IMR-90 (cell line): ENCODE measurements around the gene SLC26A8. TPM values are rescaled to one million over a fixed set of nuclear protein-coding genes. Genes with fewer than 3 reads are reported as not detected.

Experiments
- ATAC-seq: fragments of 200-7000 bp; cut with Tn5 transposase; 2 replicates; pipeline ENCODE4 v1.9.1; 2020; ENCODE audit warnings: low read depth, mild to moderate bottlenecking, moderate library complexity
- BruUV-seq: library from RNA; stranded (reverse); fragments of 400-500 nt; replicated peaks from 2 replicates; lab custom pipeline; 2021; lab: Mats Ljungman, UMichigan
- CTCF ChIA-PET: fragments of 300-600 bp; formaldehyde crosslinking; extraction: SDS; loops from one replicate; lab custom pipeline; 2021; ENCODE audit warnings: antibody characterized with exemption; lab: Yijun Ruan, JAX
- POLR2A ChIA-PET: fragments of 300-600 bp; sonication (Branson Sonifier 250); formaldehyde crosslinking; loops from one replicate; lab custom pipeline; 2022; ENCODE audit warnings: antibody characterized with exemption; ENCODE audit not compliant: unreplicated experiment; lab: Charles Lee
- DNase-seq: peaks from one replicate; pipeline ENCODE4 v3.0.0; 2013
- H2AFZ ChIP-seq: replicated peaks from 2 replicates; pipeline ENCODE3; 2013; ENCODE audit warnings: low read length, mild to moderate bottlenecking; ENCODE audit not compliant: poor library complexity
- H2AK5ac ChIP-seq: 2 replicates; pipeline ENCODE4 v1.6.1; 2013; ENCODE audit warnings: low read depth, low read length, inconsistent platforms
- H2AK9ac ChIP-seq: replicated peaks from 2 replicates; pipeline ENCODE3; 2013; ENCODE audit warnings: mild to moderate bottlenecking, low read depth, low read length, moderate library complexity; ENCODE audit not compliant: poor library complexity
- H2BK120ac ChIP-seq: 2 replicates; pipeline ENCODE4 v1.6.1; 2013; ENCODE audit warnings: low read depth, low read length, inconsistent platforms
- H2BK15ac ChIP-seq: 3 replicates; pipeline ENCODE4 v1.6.1; 2013; ENCODE audit warnings: low read depth, low read length, inconsistent platforms
- H2BK20ac ChIP-seq: 2 replicates; pipeline ENCODE4 v1.6.1; 2013; ENCODE audit warnings: low read depth, mild to moderate bottlenecking, inconsistent platforms, low read length, moderate library complexity
- H2BK5ac ChIP-seq: 2 replicates; pipeline ENCODE4 v1.6.1; 2013; ENCODE audit warnings: mild to moderate bottlenecking, low read depth, low read length, inconsistent platforms; ENCODE audit not compliant: poor library complexity, severe bottlenecking
- H3K14ac ChIP-seq: replicated peaks from 2 replicates; pipeline ENCODE4 v1.6.1; 2013; ENCODE audit warnings: low read depth, low read length, inconsistent platforms
- H3K18ac ChIP-seq: 2 replicates; pipeline ENCODE4 v1.6.1; 2013; ENCODE audit warnings: low read depth, low read length, control low read depth
- H3K23ac ChIP-seq: 2 replicates; pipeline ENCODE4 v1.6.1; 2013; ENCODE audit warnings: low read depth, low read length, inconsistent platforms
- H3K27ac ChIP-seq: 2 replicates; pipeline ENCODE4 v1.5.1; 2013; ENCODE audit warnings: mild to moderate bottlenecking, control low read depth, low read length; ENCODE audit not compliant: insufficient read depth
- H3K27me3 ChIP-seq: 2 replicates; pipeline ENCODE4 v1.6.1; 2013; ENCODE audit warnings: low read length; ENCODE audit not compliant: control insufficient read depth, insufficient read depth
- H3K36me3 ChIP-seq: 2 replicates; pipeline ENCODE4 v1.6.1; 2013; ENCODE audit warnings: low read length, mixed read lengths; ENCODE audit not compliant: control insufficient read depth, insufficient read depth
- H3K4ac ChIP-seq: 2 replicates; pipeline ENCODE4 v1.6.1; 2013; ENCODE audit warnings: low read depth, low read length, inconsistent platforms
- H3K4me1 ChIP-seq: 2 replicates; pipeline ENCODE4 v1.6.1; 2013; ENCODE audit warnings: low read length, mixed read lengths; ENCODE audit not compliant: control insufficient read depth, insufficient read depth
- H3K4me2 ChIP-seq: 2 replicates; pipeline ENCODE4 v1.6.1; 2013; ENCODE audit warnings: low read depth, mild to moderate bottlenecking, control low read depth, low read length, moderate library complexity
- H3K4me3 ChIP-seq: 2 replicates; pipeline ENCODE4 v1.5.1; 2013; ENCODE audit warnings: low read depth, mild to moderate bottlenecking, control low read depth, low read length, moderate library complexity; ENCODE audit not compliant: insufficient read depth
- H3K56ac ChIP-seq: 2 replicates; pipeline ENCODE4 v1.6.1; 2013; ENCODE audit warnings: low read length, inconsistent platforms; ENCODE audit not compliant: insufficient read depth; ENCODE audit errors: extremely low read depth
- H3K79me1 ChIP-seq, 2 experiments: 2 replicates each; pipeline ENCODE4 v1.6.1; 2013; ENCODE audit warnings: low read length in 2 of 2, inconsistent platforms in 1 of 2, low read depth in 1 of 2
- H3K9ac ChIP-seq: 2 replicates; pipeline ENCODE4 v1.6.1; 2013; ENCODE audit warnings: low read depth, low read length, control low read depth
- H3K9me1 ChIP-seq: 2 replicates; pipeline ENCODE4 v1.6.1; 2013; ENCODE audit warnings: low read length, inconsistent platforms; ENCODE audit not compliant: insufficient read depth
- H3K9me3 ChIP-seq: 2 replicates; pipeline ENCODE4 v1.6.1; 2013; ENCODE audit warnings: low read length; ENCODE audit not compliant: control insufficient read depth, insufficient read depth
- H4K20me1 ChIP-seq: 2 replicates; pipeline ENCODE4 v1.6.1; 2013; ENCODE audit warnings: low read length, inconsistent platforms; ENCODE audit not compliant: insufficient read depth
- H4K5ac ChIP-seq: 2 replicates; pipeline ENCODE4 v1.6.1; 2013; ENCODE audit warnings: mild to moderate bottlenecking, low read depth, low read length, control low read depth
- H4K8ac ChIP-seq, 2 experiments: 2 replicates each; pipeline ENCODE4 v1.6.1; 2013; ENCODE audit warnings: low read depth in 2 of 2, low read length in 2 of 2, control low read depth in 1 of 2, inconsistent platforms in 1 of 2
- H4K91ac ChIP-seq: 2 replicates; pipeline ENCODE4 v1.6.1; 2013; ENCODE audit warnings: low read depth, low read length, inconsistent platforms; ENCODE audit not compliant: insufficient read depth
- BHLHE40 ChIP-seq: fragments of 150-350 bp; IDR thresholded peaks from 2 replicates; pipeline ENCODE4 v1.6.1; 2016; ENCODE audit warnings: mild to moderate bottlenecking, low read depth, low read length
- CEBPB ChIP-seq: IDR thresholded peaks from 2 replicates; pipeline ENCODE4 v1.6.1; 2012; ENCODE audit warnings: low read depth, low read length, improper control_type of control experiment
- CHD1 ChIP-seq: IDR thresholded peaks from 2 replicates; pipeline ENCODE4 v1.6.1; 2012; ENCODE audit warnings: low read depth, low read length, improper control_type of control experiment
- FOS ChIP-seq: fragments of 150-350 bp; IDR thresholded peaks from 2 replicates; pipeline ENCODE4 v1.6.1; 2016; ENCODE audit warnings: low read depth, low read length
- MAFK ChIP-seq: IDR thresholded peaks from 2 replicates; pipeline ENCODE4 v1.6.1; 2012; ENCODE audit warnings: low read depth, low read length, improper control_type of control experiment
- MAZ ChIP-seq: IDR thresholded peaks from 2 replicates; pipeline ENCODE4 v1.6.1; 2012; ENCODE audit warnings: low read depth, mild to moderate bottlenecking, low read length, improper control_type of control experiment, moderate library complexity, borderline replicate concordance
- MXI1 ChIP-seq: IDR thresholded peaks from 2 replicates; pipeline ENCODE4 v1.6.1; 2012; ENCODE audit warnings: low read depth, mild to moderate bottlenecking, low read length, moderate library complexity, borderline replicate concordance
- NFE2L2 ChIP-seq: fragments of 150-350 bp; IDR thresholded peaks from 2 replicates; pipeline ENCODE4 v1.6.1; 2016; ENCODE audit warnings: low read depth, mild to moderate bottlenecking, low read length
- POLR2A ChIP-seq: IDR thresholded peaks from 2 replicates; pipeline ENCODE4 v1.6.1; 2012; ENCODE audit warnings: mild to moderate bottlenecking, low read depth, low read length
- RAD21 ChIP-seq: IDR thresholded peaks from 2 replicates; pipeline ENCODE4 v1.6.1; 2012; ENCODE audit warnings: low read length, improper control_type of control experiment
- RCOR1 ChIP-seq: IDR thresholded peaks from 2 replicates; pipeline ENCODE4 v1.6.1; 2012; ENCODE audit warnings: mild to moderate bottlenecking, low read length, improper control_type of control experiment; ENCODE audit not compliant: insufficient replicate concordance
- RFX5 ChIP-seq: IDR thresholded peaks from 2 replicates; pipeline ENCODE4 v1.8.0; 2012; ENCODE audit warnings: low read depth, mild to moderate bottlenecking, low read length, moderate library complexity
- SMC3 ChIP-seq: fragments of 150-350 bp; IDR thresholded peaks from 2 replicates; pipeline ENCODE4 v1.6.1; 2016; ENCODE audit warnings: low read depth, mild to moderate bottlenecking, antibody characterized with exemption, low read length, moderate library complexity
- WGBS, 2 experiments: methylation state at CpG; one replicate each; pipeline versions ENCODE4 v1.1.5 to v1.1.7; 2013; ENCODE audit warnings: missing lambda C conversion rate in 2 of 2; ENCODE audit not compliant: insufficient read length in 1 of 2; ENCODE audit errors: extremely low coverage in 2 of 2; 5-methylcytosine and 5-hydroxymethylcytosine counted together
- dilution Hi-C: fragments of 300-500 bp; cut with HindIII; formaldehyde crosslinking; loops from one replicate; pipeline ENCODE4 v1.14.3; 2018; ENCODE audit warnings: low sequenced_read_pairs; ENCODE audit not compliant: unreplicated experiment
- in situ Hi-C: fragments of 300-500 bp; cut with MboI; formaldehyde crosslinking; loops from 3 replicates; pipeline ENCODE4 v1.14.3; 2019; ENCODE audit warnings: low sequenced_read_pairs, inconsistent platforms, mixed read lengths
- intact Hi-C: fragments of 100-400 bp; cut with micrococcal nuclease; formaldehyde crosslinking; loops from 2 replicates; pipeline ENCODE4 v1.10.0; 2022
- polyA plus RNA-seq, 3 experiments: library from polyadenylated mRNA; depleted of rRNA; stranded (reverse); fragments of >200 nt; gene quantifications; 2 replicates each; pipeline ENCODE4 v1.2.3, GENCODE V29; 2012; ENCODE audit warnings: low replicate concordance in 1 of 3
- total RNA-seq: library from RNA; depleted of rRNA; stranded (reverse); fragments of >200 nt; gene quantifications from 2 replicates; pipeline ENCODE4 v1.2.3, GENCODE V29; 2012
- TF ChIP-seq, protein P1 (sequence below): fragments of 150-350 bp; IDR thresholded peaks from 2 replicates; pipeline ENCODE4 v1.6.1; 2017; ENCODE audit warnings: mild to moderate bottlenecking, antibody characterized with exemption, low read length, low read depth
- TF ChIP-seq, protein P2 (sequence below): fragments of 150-350 bp; IDR thresholded peaks from 2 replicates; pipeline ENCODE4 v1.6.1; 2016; ENCODE audit warnings: low read depth, mild to moderate bottlenecking, low read length, moderate library complexity, borderline replicate concordance
- TF ChIP-seq, protein P3 (sequence below): conservative IDR thresholded peaks from 2 replicates; pipeline ENCODE4 v1.5.1; 2012; ENCODE audit warnings: mild to moderate bottlenecking, low read depth, low read length, improper control_type of control experiment

The SLC26A8 gene
- total and polyA plus RNA-seq, 2 of the 4 experiments (the other 2 are of a cell fraction): 0.07 TPM; not detected in 1

DNA sequence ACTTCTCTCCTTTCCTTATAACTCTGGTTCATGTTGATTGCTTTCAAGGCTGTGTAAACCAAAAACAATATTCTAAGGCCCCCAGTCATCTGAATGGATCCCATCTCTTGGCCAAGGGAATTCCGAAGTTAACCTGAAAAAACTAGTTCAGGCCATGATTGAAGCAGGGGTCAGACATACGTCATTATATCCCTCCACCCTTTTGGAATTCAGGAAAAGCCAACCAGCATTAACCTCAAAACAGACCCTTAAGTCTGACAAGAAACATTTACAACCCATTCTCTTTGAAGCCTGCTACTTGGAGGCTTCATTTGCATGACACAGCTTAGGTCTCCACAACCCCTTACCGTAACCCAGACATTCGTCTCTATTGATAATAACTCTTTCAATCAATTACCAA, 39.7 kb downstream of the SLC26A8 start:
- in situ Hi-C loops (no loop called here), dilution Hi-C loops (no loop called here), intact Hi-C loops (no loop called here)
- no peak overlapping the region for H3K18ac ChIP-seq
- H2BK120ac ChIP-seq: no peak overlapping the region
- H3K23ac ChIP-seq: no peak overlapping the region
- H3K4me3 ChIP-seq: no peak overlapping the region
- no peak overlapping the region for H4K91ac ChIP-seq
- TF ChIP-seq, protein P1, sequence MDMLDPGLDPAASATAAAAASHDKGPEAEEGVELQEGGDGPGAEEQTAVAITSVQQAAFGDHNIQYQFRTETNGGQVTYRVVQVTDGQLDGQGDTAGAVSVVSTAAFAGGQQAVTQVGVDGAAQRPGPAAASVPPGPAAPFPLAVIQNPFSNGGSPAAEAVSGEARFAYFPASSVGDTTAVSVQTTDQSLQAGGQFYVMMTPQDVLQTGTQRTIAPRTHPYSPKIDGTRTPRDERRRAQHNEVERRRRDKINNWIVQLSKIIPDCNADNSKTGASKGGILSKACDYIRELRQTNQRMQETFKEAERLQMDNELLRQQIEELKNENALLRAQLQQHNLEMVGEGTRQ: no peak
- TF ChIP-seq, protein P2, sequence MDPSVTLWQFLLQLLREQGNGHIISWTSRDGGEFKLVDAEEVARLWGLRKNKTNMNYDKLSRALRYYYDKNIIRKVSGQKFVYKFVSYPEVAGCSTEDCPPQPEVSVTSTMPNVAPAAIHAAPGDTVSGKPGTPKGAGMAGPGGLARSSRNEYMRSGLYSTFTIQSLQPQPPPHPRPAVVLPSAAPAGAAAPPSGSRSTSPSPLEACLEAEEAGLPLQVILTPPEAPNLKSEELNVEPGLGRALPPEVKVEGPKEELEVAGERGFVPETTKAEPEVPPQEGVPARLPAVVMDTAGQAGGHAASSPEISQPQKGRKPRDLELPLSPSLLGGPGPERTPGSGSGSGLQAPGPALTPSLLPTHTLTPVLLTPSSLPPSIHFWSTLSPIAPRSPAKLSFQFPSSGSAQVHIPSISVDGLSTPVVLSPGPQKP: no peak
- no peak for TF ChIP-seq POLR2A
- no peak for TF ChIP-seq RCOR1
- no peak for TF ChIP-seq FOS
- no peak for TF ChIP-seq CEBPB
- no peak for TF ChIP-seq RAD21
- no peak for TF ChIP-seq SMC3
- TF ChIP-seq NFE2L2: no peak
- no peak for TF ChIP-seq MAFK
- TF ChIP-seq BHLHE40: no peak
- no peak for TF ChIP-seq MAZ
- no peak for TF ChIP-seq CHD1
- TF ChIP-seq MXI1: no peak
- TF ChIP-seq, protein P3, sequence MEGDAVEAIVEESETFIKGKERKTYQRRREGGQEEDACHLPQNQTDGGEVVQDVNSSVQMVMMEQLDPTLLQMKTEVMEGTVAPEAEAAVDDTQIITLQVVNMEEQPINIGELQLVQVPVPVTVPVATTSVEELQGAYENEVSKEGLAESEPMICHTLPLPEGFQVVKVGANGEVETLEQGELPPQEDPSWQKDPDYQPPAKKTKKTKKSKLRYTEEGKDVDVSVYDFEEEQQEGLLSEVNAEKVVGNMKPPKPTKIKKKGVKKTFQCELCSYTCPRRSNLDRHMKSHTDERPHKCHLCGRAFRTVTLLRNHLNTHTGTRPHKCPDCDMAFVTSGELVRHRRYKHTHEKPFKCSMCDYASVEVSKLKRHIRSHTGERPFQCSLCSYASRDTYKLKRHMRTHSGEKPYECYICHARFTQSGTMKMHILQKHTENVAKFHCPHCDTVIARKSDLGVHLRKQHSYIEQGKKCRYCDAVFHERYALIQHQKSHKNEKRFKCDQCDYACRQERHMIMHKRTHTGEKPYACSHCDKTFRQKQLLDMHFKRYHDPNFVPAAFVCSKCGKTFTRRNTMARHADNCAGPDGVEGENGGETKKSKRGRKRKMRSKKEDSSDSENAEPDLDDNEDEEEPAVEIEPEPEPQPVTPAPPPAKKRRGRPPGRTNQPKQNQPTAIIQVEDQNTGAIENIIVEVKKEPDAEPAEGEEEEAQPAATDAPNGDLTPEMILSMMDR: no peak
- TF ChIP-seq RFX5: no peak
- no peak overlapping the region for H3K56ac ChIP-seq
- ChIA-PET POLR2A (no interaction called here), CTCF (interaction anchor here (0.6 kb wide), 1 partner anchor 12 kb away, joined by 4 read pairs; no protein-coding TSS in a partner anchor)
- WGBS, 2 experiments: 76% methylated on average over 3 of the region's 4 CpGs; no CpG with 5 or more reads in 1 of the 2 experiments
- H2BK5ac ChIP-seq: no peak overlapping the region
- no peak overlapping the region for H3K14ac ChIP-seq
- no peak overlapping the region for H2BK15ac ChIP-seq
- no peak overlapping the region for H3K27ac ChIP-seq
- no TSS peak for BruUV-seq
- no peaks in the 10 kb centered on the region for H4K20me1 ChIP-seq
- H4K8ac ChIP-seq: no peak overlapping the region
- no peaks in the 10 kb centered on the region for H3K79me1 ChIP-seq
- H4K5ac ChIP-seq: no peak overlapping the region
- H2AK9ac ChIP-seq: no peak overlapping the region
- no peaks in the 10 kb centered on the region for H3K9me1 ChIP-seq
- no peaks in the 10 kb centered on the region for H3K9me3 ChIP-seq
- H3K27me3 ChIP-seq: peaks cover 11% of the 10 kb centered on the region
- H2BK20ac ChIP-seq: no peak overlapping the region
- no peak overlapping the region for H2AK5ac ChIP-seq
- no peak overlapping the region for H3K9ac ChIP-seq
- ATAC-seq: no peak
- H2AFZ ChIP-seq: no peak overlapping the region
- no peak for DNase-seq
- H3K36me3 ChIP-seq: no peaks in the 10 kb centered on the region
- no peaks in the 10 kb centered on the region for H3K4me1 ChIP-seq
- no peak overlapping the region for H3K4me2 ChIP-seq
- H3K4ac ChIP-seq: no peak overlapping the region
